ENCODE measurements around the gene SLC30A1. TPM values are rescaled to one million over a fixed set of nuclear protein-coding genes. Genes with fewer than 3 reads are reported as not detected.

Gene SLC30A1
- total and polyA plus RNA-seq, 2 of the 13 experiments (the other 11 are each of a cell fraction or from before 2014, with no cell fraction given), result 5.9 to 24.4 TPM

DNA sequence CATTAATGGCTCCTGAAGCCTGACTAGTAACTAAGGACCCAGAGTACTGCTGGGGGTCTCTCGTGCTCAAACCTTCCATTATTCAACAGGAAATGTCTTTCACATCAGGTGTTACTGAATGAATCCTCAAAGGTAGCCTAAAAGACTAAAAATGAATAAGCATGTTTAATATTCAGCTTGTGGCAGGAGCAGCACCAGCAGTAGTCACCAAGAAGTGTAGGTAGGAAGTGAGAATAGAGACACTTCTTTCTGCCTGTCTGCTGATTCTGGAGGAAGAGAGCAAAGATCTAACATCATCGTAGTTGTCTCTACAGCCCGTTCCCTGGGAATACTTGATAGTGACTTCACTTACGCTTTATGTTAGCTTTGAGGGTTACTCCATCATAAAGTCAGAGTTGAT is 7.6 kb upstream of the SLC30A1 start:
- no peaks in the 10 kb centered on the region for H3K9me3 ChIP-seq (ENCODE audit: low read length)
- peaks cover 0 to 6% of the 10 kb centered on the region in 2 experiments; a peak in 1 of 5 replicates for H3K27me3 ChIP-seq (ENCODE audit: control insufficient read depth in 1 of 2, insufficient read depth in 2 of 2, low read length in 2 of 2)
- ChIA-PET POLR2A (no interaction called here), CTCF (ENCODE audit: low intra/inter-chr PET ratio, low total read pairs) (no interaction called here)
- no peaks in the 10 kb centered on the region for H3K36me3 ChIP-seq (replicated peaks in 1 of 2; ENCODE audit: control insufficient read depth in 1 of 2, insufficient read depth in 2 of 2, low read length in 2 of 2)
- TF ChIP-seq CCAR2 (optimal IDR thresholded peaks at IDR 0.05; ENCODE audit: low read depth, low read length), result no peak
- no peak for TF ChIP-seq ZNF225 (CRISPR knock-in tag; IDR thresholded peaks at IDR 0.05)
- no peak for TF ChIP-seq ZNF747 (CRISPR knock-in tag; IDR thresholded peaks at IDR 0.05; ENCODE audit: borderline replicate concordance)
- TF ChIP-seq ZNF598 (CRISPR knock-in tag; IDR thresholded peaks at IDR 0.05; ENCODE audit: borderline replicate concordance), result no peak
- no peak for TF ChIP-seq ZFP36 (IDR thresholded peaks at IDR 0.05; ENCODE audit: borderline replicate concordance, low read depth, low read length, partially characterized antibody)
- TF ChIP-seq IRX3 (CRISPR knock-in tag; IDR thresholded peaks at IDR 0.05; ENCODE audit: borderline replicate concordance, low read depth), result no peak
- no peak for TF ChIP-seq HNF4G (IDR thresholded peaks at IDR 0.05; ENCODE audit: borderline replicate concordance, low read depth, low read length)
- no peak for TF ChIP-seq HNF4G (CRISPR knock-in tag; IDR thresholded peaks at IDR 0.05; ENCODE audit: borderline replicate concordance, low read depth)
- TF ChIP-seq CHCHD3 (CRISPR knock-in tag; IDR thresholded peaks at IDR 0.05), result no peak
- H3K79me2 ChIP-seq (ENCODE audit: insufficient read depth, low read length), result no peaks in the 10 kb centered on the region
- no peak for DNase-seq (ENCODE audit: low spot score)
- no peaks in the 10 kb centered on the region for H4K20me1 ChIP-seq (ENCODE audit: insufficient read depth, low read length)
- in situ Hi-C loops (cut with HindIII; ENCODE audit: extremely low pct_ligation_motif_present, low pct_unique_long_range_greater_than_20kb) (no loop called here), intact Hi-C loops (cut with micrococcal nuclease; ENCODE audit: unreplicated experiment) (no loop called here)
- no peak overlapping the region for H3K9ac ChIP-seq (ENCODE audit: insufficient read depth, low read depth, low read length)
- no peak overlapping the region for H3K4me2 ChIP-seq (ENCODE audit: low read depth, low read length)
- peaks cover 33% of the 10 kb centered on the region for H3K4me1 ChIP-seq (ENCODE audit: insufficient read depth, low read length)
- no peak overlapping the region for H3K4me3 ChIP-seq (replicated peaks in 1 of 3; ENCODE audit: insufficient read depth in 1 of 3, low read depth in 2 of 3, low read length in 3 of 3)
- WGBS (ENCODE audit: low lambda C conversion rate), result 34% methylated on average over 4 of the region's 4 CpGs
- BruUV-seq (replicated peaks), result no TSS peak
- no peak overlapping the region for H3K27ac ChIP-seq (ENCODE audit: extremely low read length, insufficient read depth, low read length)
- no peak for ATAC-seq
- FAIRE-seq, result no peak
- no peak overlapping the region for H2AFZ ChIP-seq (ENCODE audit: low read length)

Measured in HepG2 (cell line).